ENCODE data around the gene KIAA0232. TPM values are rescaled to one million over a fixed set of nuclear protein-coding genes. Genes with fewer than 3 reads are reported as not detected.
"Not testable (repeated sequence)": the region's sequence is repeated elsewhere in the genome, so short reads cannot be mapped to it uniquely, and the experiment has no call there.

Gene KIAA0232
- total RNA-seq, 2 experiments from 2014 or later: 16.5 to 17.3 TPM

GRCh38 chr4:6900181-6900812 lies 117.8 kb downstream of the KIAA0232 start:
- Mint-ChIP-seq H3K27ac (peak overlapping the region; percentile 97), H3K9me3 (no peaks in the 10 kb centered on the region), H3K4me3 (no peak overlapping the region), H3K4me1 (peaks cover 40% of the 10 kb centered on the region), H3K36me3 (ENCODE audit: low read depth) (no peaks in the 10 kb centered on the region), H3K27me3 (no peaks in the 10 kb centered on the region)
- ChIA-PET POLR2A (interaction anchor here (0.7 to 1.9 kb wide), 4 partner anchors 9 to 196 kb away, joined by 3 to 7 read pairs (median 3); partner anchors contain the start of gene TBC1D14), CTCF (interaction anchor here (0.8 to 2.7 kb wide), 9 partner anchors 9 to 226 kb away, joined by 3 to 12 read pairs (median 4); partner anchors contain the start of gene TBC1D14)
- DNase-seq: no peak

GRCh38 chr4:6900956-6901355 lies 118.4 kb downstream of the KIAA0232 start:
- CTCF ChIA-PET: interaction anchor here (0.9 to 2.7 kb wide), 2 partner anchors 8 to 27 kb away, joined by 3 to 12 read pairs; partner anchors contain the start of gene TBC1D14
- H3K4me3 Mint-ChIP-seq: no peak overlapping the region
- peaks cover 46% of the 10 kb centered on the region for H3K4me1 Mint-ChIP-seq
- H3K27ac Mint-ChIP-seq: peak overlapping the region; percentile 97
- no peaks in the 10 kb centered on the region for H3K9me3 Mint-ChIP-seq
- POLR2A ChIA-PET: interaction anchor here (0.7 to 1.9 kb wide), 2 partner anchors 8 to 152 kb away, joined by 3 to 7 read pairs; partner anchors contain the start of gene TBC1D14
- H3K36me3 Mint-ChIP-seq (ENCODE audit: low read depth): no peaks in the 10 kb centered on the region
- no peaks in the 10 kb centered on the region for H3K27me3 Mint-ChIP-seq
- no peak for DNase-seq

GRCh38 chr4:6901669-6902317 lies 119.3 kb downstream of the KIAA0232 start:
- H3K4me3 Mint-ChIP-seq: no peak overlapping the region
- H3K4me1 Mint-ChIP-seq: peaks cover 46% of the 10 kb centered on the region
- ChIA-PET POLR2A (no interaction called here), CTCF (interaction anchor here (1.0 kb wide), 1 partner anchor 8 kb away, joined by 4 read pairs; no protein-coding TSS in a partner anchor)
- DNase-seq: no peak
- no peak overlapping the region for H3K27ac Mint-ChIP-seq
- H3K9me3 Mint-ChIP-seq: no peaks in the 10 kb centered on the region
- H3K27me3 Mint-ChIP-seq: no peaks in the 10 kb centered on the region
- H3K36me3 Mint-ChIP-seq (ENCODE audit: low read depth): no peaks in the 10 kb centered on the region

GRCh38 chr4:6902318-6903042 lies 120.0 kb downstream of the KIAA0232 start:
- Mint-ChIP-seq H3K36me3 (ENCODE audit: low read depth) (no peaks in the 10 kb centered on the region), H3K27me3 (no peaks in the 10 kb centered on the region), H3K4me1 (peaks cover 51% of the 10 kb centered on the region), H3K27ac (no peak overlapping the region), H3K9me3 (no peaks in the 10 kb centered on the region), H3K4me3 (no peak overlapping the region)
- CTCF ChIA-PET: interaction anchor here (0.6 to 1.0 kb wide), 2 partner anchors 9 to 97 kb away, joined by 3 to 4 read pairs; no protein-coding TSS in a partner anchor
- POLR2A ChIA-PET: no interaction called here
- DNase-seq: no peak

- Mint-ChIP-seq H3K27ac (peak overlapping the region; percentile 2), H3K36me3 (ENCODE audit: low read depth) (no peaks in the 10 kb centered on the region), H3K9me3 (no peaks in the 10 kb centered on the region), H3K4me1 (peaks cover 50% of the 10 kb centered on the region), H3K4me3 (no peak overlapping the region), H3K27me3 (no peaks in the 10 kb centered on the region)
- ChIA-PET POLR2A (no interaction called here), CTCF (interaction anchor here (0.8 to 2.2 kb wide), 2 partner anchors 8 kb away, joined by 3 to 5 read pairs; no protein-coding TSS in a partner anchor)
- DNase-seq: no peak
These were observed 123.3 kb downstream of the KIAA0232 start for GRCh38 chr4:6905516-6906445.

GRCh38 chr4:6906486-6906885 lies 124.0 kb downstream of the KIAA0232 start:
- H3K9me3 Mint-ChIP-seq; DNase-seq; H3K4me3 Mint-ChIP-seq; H3K27me3 Mint-ChIP-seq; H3K36me3 Mint-ChIP-seq (ENCODE audit: low read depth); H3K27ac Mint-ChIP-seq; POLR2A ChIA-PET: not testable (repeated sequence)
- CTCF ChIA-PET: interaction anchor here (0.6 kb wide), 2 partner anchors 123 to 250 kb away, joined by 3 read pairs; no protein-coding TSS in a partner anchor
- H3K4me1 Mint-ChIP-seq: peaks cover 50% of the 10 kb centered on the region

- CTCF ChIA-PET: interaction anchor here (0.8 to 1.7 kb wide), 3 partner anchors 13 to 127 kb away, joined by 3 to 5 read pairs (median 4); no protein-coding TSS in a partner anchor
- peak overlapping the region; percentile 6 for H3K4me3 Mint-ChIP-seq
- H3K27ac Mint-ChIP-seq: no peak overlapping the region
- no peaks in the 10 kb centered on the region for H3K9me3 Mint-ChIP-seq
- POLR2A ChIA-PET: no interaction called here
- no peak for DNase-seq
- H3K36me3 Mint-ChIP-seq (ENCODE audit: low read depth): no peaks in the 10 kb centered on the region
- H3K27me3 Mint-ChIP-seq: no peaks in the 10 kb centered on the region
- H3K4me1 Mint-ChIP-seq: peaks cover 59% of the 10 kb centered on the region
These were observed 125.2 kb downstream of the KIAA0232 start for GRCh38 chr4:6907658-6908191.

- no peaks in the 10 kb centered on the region for H3K36me3 Mint-ChIP-seq (ENCODE audit: low read depth)
- DNase-seq: no peak
- H3K4me3 Mint-ChIP-seq: peak overlapping the region; percentile 86
- POLR2A ChIA-PET: interaction anchor here (0.5 to 1.4 kb wide), 6 partner anchors 9 to 234 kb away, joined by 3 to 7 read pairs (median 4); no protein-coding TSS in a partner anchor
- CTCF ChIA-PET: interaction anchor here (0.7 to 1.8 kb wide), 9 partner anchors 9 to 739 kb away, joined by 3 to 12 read pairs (median 4); no protein-coding TSS in a partner anchor
- H3K27ac Mint-ChIP-seq: peak overlapping the region; percentile 84
- no peaks in the 10 kb centered on the region for H3K9me3 Mint-ChIP-seq
- H3K27me3 Mint-ChIP-seq: no peaks in the 10 kb centered on the region
- H3K4me1 Mint-ChIP-seq: peaks cover 60% of the 10 kb centered on the region
These were observed 126.0 kb downstream of the KIAA0232 start for GRCh38 chr4:6908432-6909112.

GRCh38 chr4:6909113-6909969 lies 126.8 kb downstream of the KIAA0232 start, which contains the start of gene TBC1D14:
TSS of gene TBC1D14 (plus strand) at chr4:6909826. CDS start at chr4:6923390, 13,564 bp downstream.
- peak within 1 kb of the TSS; percentile 94 for H3K27ac Mint-ChIP-seq
- DNase-seq: peak; percentile 87
- ChIA-PET POLR2A (interaction anchor here (0.5 to 1.4 kb wide), 9 partner anchors 9 to 234 kb away, joined by 3 to 14 read pairs (median 4); partner anchors contain the start of gene GRPEL1), CTCF (interaction anchor here (0.7 to 1.8 kb wide), 10 partner anchors 9 to 738 kb away, joined by 3 to 12 read pairs (median 4); no protein-coding TSS in a partner anchor)
- H3K27me3 Mint-ChIP-seq: no peaks in the 10 kb centered on the region
- peak within 1 kb of the TSS; percentile 91 for H3K4me3 Mint-ChIP-seq
- no peaks in the 10 kb centered on the region for H3K36me3 Mint-ChIP-seq (ENCODE audit: low read depth)
- H3K4me1 Mint-ChIP-seq: peaks cover 59% of the 10 kb centered on the region
- H3K9me3 Mint-ChIP-seq: no peaks in the 10 kb centered on the region

- ChIA-PET CTCF (interaction anchor here (0.7 to 2.4 kb wide), 5 partner anchors 10 to 235 kb away, joined by 3 to 12 read pairs (median 5); no protein-coding TSS in a partner anchor), POLR2A (interaction anchor here (0.5 to 1.4 kb wide), 5 partner anchors 10 to 158 kb away, joined by 3 to 14 read pairs (median 7); partner anchors contain the start of gene GRPEL1)
- H3K27ac Mint-ChIP-seq: peak overlapping the region; percentile 94
- H3K36me3 Mint-ChIP-seq (ENCODE audit: low read depth): no peaks in the 10 kb centered on the region
- no peaks in the 10 kb centered on the region for H3K27me3 Mint-ChIP-seq
- no peaks in the 10 kb centered on the region for H3K9me3 Mint-ChIP-seq
- peaks cover 62% of the 10 kb centered on the region for H3K4me1 Mint-ChIP-seq
- peak; percentile 30 for DNase-seq
- H3K4me3 Mint-ChIP-seq: peak overlapping the region; percentile 91
These were observed 127.4 kb downstream of the KIAA0232 start for GRCh38 chr4:6909970-6910339.
